Measurements from ENCODE around the gene GSPT2.

Gene GSPT2

DNA sequence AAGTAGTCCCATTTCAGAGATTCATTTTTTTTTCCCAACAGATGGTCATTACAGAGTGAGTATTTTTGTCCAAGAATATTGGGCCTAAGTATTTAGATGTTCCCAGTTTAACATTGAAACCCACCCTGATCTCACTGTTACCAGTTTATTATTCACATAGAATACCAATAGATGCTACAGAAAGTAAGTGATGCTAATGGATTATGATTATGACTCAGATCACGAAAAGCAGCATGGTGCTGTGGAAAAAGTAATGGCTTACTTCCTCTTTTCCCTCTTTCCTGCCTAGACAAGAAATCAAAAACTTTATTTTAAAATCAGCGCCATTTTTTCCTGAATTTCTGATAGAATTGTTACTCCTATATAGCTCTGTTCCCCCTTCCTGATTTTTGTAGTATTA, 51.9 kb downstream of the GSPT2 start:
- no peak overlapping the region for H3K4me3 ChIP-seq (replicated peaks; ENCODE audit: low read depth, low read length)
- DNase-seq (ENCODE audit: extremely low read depth, low read depth) = no peak
- TF ChIP-seq, protein P1, sequence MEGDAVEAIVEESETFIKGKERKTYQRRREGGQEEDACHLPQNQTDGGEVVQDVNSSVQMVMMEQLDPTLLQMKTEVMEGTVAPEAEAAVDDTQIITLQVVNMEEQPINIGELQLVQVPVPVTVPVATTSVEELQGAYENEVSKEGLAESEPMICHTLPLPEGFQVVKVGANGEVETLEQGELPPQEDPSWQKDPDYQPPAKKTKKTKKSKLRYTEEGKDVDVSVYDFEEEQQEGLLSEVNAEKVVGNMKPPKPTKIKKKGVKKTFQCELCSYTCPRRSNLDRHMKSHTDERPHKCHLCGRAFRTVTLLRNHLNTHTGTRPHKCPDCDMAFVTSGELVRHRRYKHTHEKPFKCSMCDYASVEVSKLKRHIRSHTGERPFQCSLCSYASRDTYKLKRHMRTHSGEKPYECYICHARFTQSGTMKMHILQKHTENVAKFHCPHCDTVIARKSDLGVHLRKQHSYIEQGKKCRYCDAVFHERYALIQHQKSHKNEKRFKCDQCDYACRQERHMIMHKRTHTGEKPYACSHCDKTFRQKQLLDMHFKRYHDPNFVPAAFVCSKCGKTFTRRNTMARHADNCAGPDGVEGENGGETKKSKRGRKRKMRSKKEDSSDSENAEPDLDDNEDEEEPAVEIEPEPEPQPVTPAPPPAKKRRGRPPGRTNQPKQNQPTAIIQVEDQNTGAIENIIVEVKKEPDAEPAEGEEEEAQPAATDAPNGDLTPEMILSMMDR (IDR thresholded peaks at IDR 0.05; ENCODE audit: low read depth, low read length, missing control alignments) = no peak

Data from HFF-Myc (cell line).